ENCODE measurements around the gene ELL. TPM values are rescaled to one million over a fixed set of nuclear protein-coding genes. Genes with fewer than 3 reads are reported as not detected.

ELL gene
- total RNA-seq, 1 experiment from 2014 or later, result 17.0 TPM

- Histone ChIP-seq H4K5ac (ENCODE audit: insufficient read length, low read depth, low read length) (no peak overlapping the region), H3K14ac (ENCODE audit: insufficient read depth, low read length) (no peak overlapping the region), H2AK5ac (ENCODE audit: insufficient read length, low read length) (no peak overlapping the region), H3K4me1 (ENCODE audit: insufficient read depth, low read length) (no peaks in the 10 kb centered on the region; the same call in 1 of the 2 replicates), H3K23me2 (ENCODE audit: insufficient read length, low read depth, low read length, poor library complexity, severe bottlenecking) (no peaks in the 10 kb centered on the region), H4K8ac (replicated peaks; ENCODE audit: insufficient read length, low read depth, low read length) (no peak overlapping the region), H4K20me1 (ENCODE audit: control insufficient read depth, insufficient read depth, insufficient read length) (no peaks in the 10 kb centered on the region), H3K9ac (ENCODE audit: extremely low read depth, insufficient read length, low read length) (no peak overlapping the region), H3K79me2 (ENCODE audit: insufficient read depth, low read length) (no peaks in the 10 kb centered on the region; the same call in 1 of the 2 replicates), H4K91ac (ENCODE audit: insufficient read length, low read depth, low read length) (no peak overlapping the region), H3T11ph (ENCODE audit: low read length) (no peak overlapping the region), H2BK12ac (ENCODE audit: insufficient read length, low read depth, low read length) (no peak overlapping the region), H3K18ac (ENCODE audit: insufficient read length, low read depth, low read length) (no peak overlapping the region), H2BK120ac (ENCODE audit: low read depth, low read length, poor library complexity, severe bottlenecking) (no peak overlapping the region), H2BK5ac (ENCODE audit: insufficient read length, low read length) (no peak overlapping the region), H3K4ac (ENCODE audit: low read depth, low read length) (no peak overlapping the region), H2AFZ (ENCODE audit: low read length) (no peak overlapping the region), H3K56ac (ENCODE audit: insufficient read length, low read depth, low read length) (no peak overlapping the region), H3K4me2 (ENCODE audit: insufficient read depth, insufficient read length, low read length) (no peak overlapping the region), H2BK15ac (ENCODE audit: low read depth, low read length) (no peak overlapping the region), H3K79me1 (ENCODE audit: insufficient read depth, low read depth, low read length, poor library complexity, severe bottlenecking) (peaks cover 2% of the 10 kb centered on the region), H3K9me3 (ENCODE audit: control insufficient read depth, low read depth, low read length) (no peaks in the 10 kb centered on the region), H2BK20ac (ENCODE audit: low read depth, low read length, poor library complexity, severe bottlenecking) (no peak overlapping the region), H3K23ac (ENCODE audit: insufficient read length, low read depth, low read length) (no peak overlapping the region), H3K27ac (ENCODE audit: insufficient read length, low read depth, low read length) (no peak overlapping the region), H3K27me3 (ENCODE audit: insufficient read depth, low read length) (no peaks in the 10 kb centered on the region)
- Mint-ChIP-seq H3K27ac (peak overlapping the region in 2 of 3 experiments; percentile 64 to 76; a peak in 5 of 7 replicates), H3K4me1 (peaks cover 22 to 25% of the 10 kb centered on the region in 2 experiments), H3K4me3 (no peak overlapping the region), H3K27me3 (ENCODE audit: low read depth) (no peaks in the 10 kb centered on the region), H3K9me3 (no peaks in the 10 kb centered on the region; a peak in 1 of 5 replicates), H3K36me3 (ENCODE audit: insufficient read depth in 1 of 3, low read depth in 3 of 3) (no peaks in the 10 kb centered on the region; a peak in 1 of 7 replicates)
- DNase-seq, result no peak
- TF ChIP-seq CTCF (conservative IDR thresholded peaks at IDR 0.05), result peak; percentile 41; the same call in 2 of the 3 replicates
- no CpG with 5 or more reads among the region's 24 CpGs for WGBS (ENCODE audit: extremely low coverage, insufficient read length, low lambda C conversion rate)
Observed at GRCh38 chr19:18477042-18477779, 44.7 kb downstream of the ELL start.
